HG03520 (cell line): Measurements from ENCODE around the gene EPN3.

Experiments used
- ATAC-seq: cut with Tn5 transposase; IDR thresholded peaks from one replicate; pipeline ENCODE4 v1.9.1; 2021; ENCODE audit warnings: mild to moderate bottlenecking, moderate library complexity; ENCODE audit not compliant: unreplicated experiment

EPN3 gene

DNA sequence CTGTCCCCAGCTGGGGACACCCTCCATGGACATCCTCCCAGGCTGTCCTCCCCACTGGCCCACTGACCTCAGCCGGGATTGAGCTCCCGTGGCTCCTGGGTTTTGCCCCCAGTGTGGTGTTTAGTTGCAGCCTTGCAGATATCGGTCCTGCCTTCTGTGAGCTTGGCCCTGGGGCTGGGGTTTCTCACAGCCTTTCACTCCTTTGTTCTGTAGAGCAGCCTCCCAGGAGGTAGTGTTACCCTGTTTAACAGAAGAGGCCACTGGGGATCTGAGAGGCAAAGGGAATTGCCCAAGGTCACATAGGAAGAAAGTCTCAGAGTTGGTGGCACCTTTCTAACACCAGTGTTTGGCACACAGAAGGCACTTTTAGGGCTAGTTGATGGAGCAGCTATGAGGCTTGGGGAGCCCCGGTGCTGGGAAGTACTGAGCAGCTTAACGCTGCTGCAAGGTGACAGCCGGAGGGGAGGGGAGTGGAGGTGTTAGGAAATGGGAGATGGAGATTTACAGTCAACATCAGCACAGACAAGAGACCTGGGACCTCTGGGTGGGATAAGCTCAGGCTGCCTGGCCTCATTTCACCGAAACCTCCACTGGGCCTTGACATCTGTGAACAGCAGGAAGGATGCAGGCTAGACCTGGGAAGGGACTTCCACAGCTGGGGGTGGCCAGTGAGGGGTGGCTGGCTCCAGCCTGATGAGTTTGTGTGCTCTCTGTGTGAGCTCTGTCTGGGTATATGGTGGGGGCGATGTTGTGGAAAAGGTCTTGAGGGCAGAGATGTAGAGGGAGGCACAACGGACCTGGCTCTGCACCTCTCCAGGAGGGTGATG, 54.1 kb downstream of the EPN3 start:
- no peak for ATAC-seq

GRCh38 chr17:50587571-50587970, 55.0 kb downstream of the EPN3 start:
- no peak for ATAC-seq

- no peak for ATAC-seq
Observed at GRCh38 chr17:50588391-50589049, 56.0 kb downstream of the EPN3 start.

- ATAC-seq, result no peak
Observed at GRCh38 chr17:50589095-50589705, 56.7 kb downstream of the EPN3 start.

DNA sequence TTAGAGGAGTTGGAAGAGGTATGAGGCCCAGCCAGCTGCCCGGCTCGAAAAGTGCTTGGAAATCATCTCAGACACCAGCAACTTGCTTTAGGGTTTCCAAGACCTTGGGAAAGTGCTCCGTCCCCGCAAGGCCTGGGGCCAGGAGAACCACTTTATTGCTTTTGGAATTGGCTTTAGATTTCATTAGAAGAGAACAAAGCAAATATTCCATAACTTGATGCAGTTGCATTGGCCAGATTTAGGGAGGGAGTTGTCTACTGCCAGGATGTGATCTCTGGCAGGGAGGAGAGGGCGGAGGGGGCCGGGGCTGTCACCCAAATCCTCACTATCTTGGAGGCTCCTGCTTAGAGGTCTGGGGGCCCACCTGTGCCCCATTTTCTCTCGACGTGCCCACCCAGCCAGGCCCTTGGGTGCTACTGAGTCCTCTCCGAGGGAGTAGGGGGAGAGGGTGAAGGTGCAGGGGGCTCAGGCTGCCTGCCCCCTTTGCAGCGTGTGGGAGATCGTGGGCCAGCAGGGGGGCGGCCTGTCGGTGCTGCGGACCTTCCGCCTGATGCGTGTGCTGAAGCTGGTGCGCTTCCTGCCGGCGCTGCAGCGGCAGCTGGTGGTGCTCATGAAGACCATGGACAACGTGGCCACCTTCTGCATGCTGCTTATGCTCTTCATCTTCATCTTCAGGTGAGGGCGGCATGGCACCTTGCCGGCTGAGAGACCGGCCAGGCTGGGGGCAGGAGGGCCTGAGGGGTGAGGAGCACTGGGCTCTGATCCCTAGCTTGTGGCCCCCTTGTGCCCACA, 58.6 kb downstream of the EPN3 start:
- ATAC-seq, result no peak

DNA sequence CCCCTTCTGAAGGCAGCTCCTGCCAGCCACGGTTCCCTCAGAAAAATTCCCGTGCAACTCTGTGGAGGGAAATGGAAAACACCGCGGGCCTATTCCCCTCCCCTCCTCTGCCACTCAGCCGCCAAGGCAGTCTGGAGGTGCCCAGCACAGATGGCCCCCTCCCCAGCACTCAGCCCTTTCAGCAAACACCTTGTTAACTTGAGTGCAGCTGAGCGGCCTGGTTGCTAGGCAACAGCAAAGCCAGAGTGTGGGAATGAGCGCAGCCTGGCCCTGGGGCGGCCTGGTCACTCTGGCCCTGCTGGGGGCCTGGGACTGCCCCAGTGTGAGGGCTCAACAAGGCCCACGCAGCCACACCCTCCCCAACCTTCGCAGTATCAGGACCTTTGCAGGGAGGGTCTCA, 60.8 kb downstream of the EPN3 start:
- no peak for ATAC-seq
